Activated CD4-positive, alpha-beta T cell treated with anti-CD3 and anti-CD28 coated beads, Interleukin-2, amount 50 U/mL, for 4 hours (primary cell): ENCODE data around the gene SLAMF9.

Source experiments
- DNase-seq, 2 experiments: peaks; one replicate each; pipeline ENCODE4 v3.0.0-alpha.2; 2020

SLAMF9 gene

DNA sequence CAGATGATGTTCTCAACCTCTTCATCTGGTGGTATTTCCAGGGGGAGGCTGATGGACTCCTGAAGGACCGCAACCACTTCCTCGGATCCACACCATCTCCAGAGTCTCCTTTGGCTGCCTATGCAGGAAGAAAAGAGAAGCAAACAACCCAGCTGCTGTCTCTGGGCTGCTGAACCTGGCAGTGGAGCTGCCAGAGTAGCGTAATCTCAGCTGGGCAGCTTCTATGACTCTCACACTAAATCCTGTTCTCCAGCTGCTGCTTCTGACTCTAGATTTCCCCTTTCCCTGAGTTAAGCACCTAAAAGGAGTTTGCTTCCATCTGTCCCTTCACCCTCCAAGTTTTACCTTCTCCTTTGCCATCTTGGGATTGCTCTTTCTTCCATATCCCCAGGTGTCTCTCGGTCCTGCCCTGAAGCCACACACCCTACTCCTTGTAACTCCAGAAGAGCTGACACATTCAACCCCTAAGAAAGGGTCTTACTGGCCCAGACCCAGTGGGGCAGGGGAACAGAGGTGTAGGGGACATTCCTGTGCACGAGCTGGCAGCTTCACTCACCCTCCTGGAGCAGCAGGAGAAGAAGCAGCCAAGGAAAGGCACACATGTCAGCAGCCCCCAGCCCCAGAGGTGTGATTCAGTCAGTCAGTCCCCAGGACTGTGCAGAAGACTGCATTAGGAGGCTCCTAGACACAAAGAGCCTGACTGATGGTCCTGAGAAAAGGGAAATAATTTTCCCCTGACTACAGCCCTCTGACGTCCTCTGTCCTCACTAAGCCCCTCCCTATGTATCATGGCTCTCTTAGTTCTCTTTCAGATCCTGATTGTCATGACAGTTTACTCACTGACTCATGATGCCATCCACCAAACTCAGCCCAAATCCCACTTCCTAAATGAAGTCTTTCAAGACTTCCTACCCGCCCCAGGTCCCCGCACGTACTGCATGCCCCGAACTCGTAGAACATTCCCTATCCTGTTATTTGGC is at the start of gene SLAMF9:
Gene SLAMF9, minus strand, starts transcription at position 702 of the 980 bp plus-strand sequence. Its CDS starts 100 bp downstream, at position 602.
- DNase-seq = no peak

GRCh38 chr1:160001440-160001839 is 47.4 kb upstream of the SLAMF9 start:
- no peak for DNase-seq

- DNase-seq = no peak
Measured at GRCh38 chr1:159999204-159999603, 45.2 kb upstream of the SLAMF9 start.

GRCh38 chr1:159996653-159997052 is 42.6 kb upstream of the SLAMF9 start:
- DNase-seq = no peak

GRCh38 chr1:159994896-159995295 is 40.9 kb upstream of the SLAMF9 start:
- DNase-seq = no peak

DNA sequence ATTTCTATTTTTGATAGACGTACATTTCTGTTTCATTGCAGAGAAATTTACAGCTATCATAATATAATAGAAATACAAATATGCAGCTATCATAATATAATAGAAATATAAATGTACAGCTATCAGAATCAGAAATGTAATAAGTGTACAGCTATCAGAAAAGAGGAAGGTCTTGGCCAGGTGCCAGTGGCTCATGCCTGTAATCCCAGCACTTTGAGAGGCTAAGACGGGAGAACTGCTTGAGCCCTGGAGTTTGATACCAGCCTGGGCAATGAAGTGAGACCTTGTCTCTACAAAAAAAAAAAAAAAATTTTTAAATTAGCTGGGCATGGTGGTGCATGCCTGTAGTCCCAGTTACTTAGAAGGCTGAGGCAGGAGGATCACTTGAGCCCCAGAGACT is 39.9 kb upstream of the SLAMF9 start:
- no peak for DNase-seq

DNA sequence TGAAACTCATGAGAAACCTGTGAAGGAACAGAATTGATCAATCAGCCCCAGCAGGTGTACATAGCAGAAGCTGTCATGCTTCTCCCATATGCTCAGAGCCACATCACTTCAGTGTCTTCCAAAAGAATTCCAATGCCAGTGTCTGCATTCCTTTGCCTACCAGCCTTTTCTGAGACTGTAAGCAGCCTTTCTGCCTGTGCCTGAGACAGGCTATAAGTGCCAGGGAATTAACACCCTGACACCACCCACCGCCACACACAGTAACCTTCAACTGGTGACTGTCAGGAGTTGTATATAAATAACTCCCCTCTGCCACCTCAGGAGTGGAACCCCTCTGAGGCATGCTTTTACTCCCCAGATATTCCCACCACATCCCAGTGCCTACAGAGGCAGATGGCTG is 38.1 kb upstream of the SLAMF9 start:
- DNase-seq = no peak

GRCh38 chr1:159991513-159991912 is 37.5 kb upstream of the SLAMF9 start:
- no peak for DNase-seq

GRCh38 chr1:159990005-159990404 is 36.0 kb upstream of the SLAMF9 start:
- no peak for DNase-seq

GRCh38 chr1:159989581-159989980 is 35.5 kb upstream of the SLAMF9 start:
- DNase-seq = no peak

GRCh38 chr1:159988006-159988405 is 34.0 kb upstream of the SLAMF9 start:
- DNase-seq = no peak

GRCh38 chr1:159987186-159987585 is 33.1 kb upstream of the SLAMF9 start:
- no peak for DNase-seq

DNA sequence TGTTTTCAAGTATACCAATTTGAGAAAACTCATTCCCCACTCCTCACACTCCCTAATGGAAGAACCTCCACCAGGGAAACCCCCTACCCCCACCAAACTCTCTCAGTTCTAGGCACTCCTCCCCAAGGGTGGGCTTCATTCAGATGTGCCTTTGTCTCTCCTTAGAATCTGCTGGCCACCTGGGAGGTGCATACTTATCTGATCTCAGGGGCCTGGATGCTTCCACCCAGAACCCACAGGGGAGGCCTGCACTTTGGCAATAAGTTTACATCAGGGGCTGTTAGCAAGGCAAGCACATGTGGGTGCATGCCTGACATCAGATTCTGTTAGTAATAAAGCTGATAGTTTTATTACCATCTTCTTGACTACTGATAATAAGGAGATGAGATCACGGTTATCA is 32.5 kb upstream of the SLAMF9 start:
- DNase-seq = no peak

GRCh38 chr1:159986093-159986492 is 32.1 kb upstream of the SLAMF9 start:
- no peak for DNase-seq

DNA sequence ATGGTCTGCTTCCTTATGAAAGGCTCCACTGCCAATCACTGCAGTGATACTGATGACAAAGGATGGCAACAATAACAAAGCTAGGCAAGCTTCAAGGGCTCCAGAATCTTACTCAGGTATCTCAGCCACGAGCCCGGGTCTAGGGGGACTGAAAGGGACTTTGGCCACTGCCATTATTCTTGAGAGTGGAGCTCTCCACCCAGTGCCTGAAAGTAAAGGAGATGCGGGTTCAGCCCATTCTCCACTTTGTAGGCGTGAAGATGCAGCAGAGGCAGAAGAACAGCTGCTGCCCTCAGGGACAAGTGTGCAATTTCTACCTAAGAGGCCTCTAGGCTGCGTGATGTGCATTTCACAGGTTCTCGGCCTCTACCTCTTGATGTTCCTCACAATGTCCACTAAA is 31.4 kb upstream of the SLAMF9 start:
- no peak for DNase-seq

DNA sequence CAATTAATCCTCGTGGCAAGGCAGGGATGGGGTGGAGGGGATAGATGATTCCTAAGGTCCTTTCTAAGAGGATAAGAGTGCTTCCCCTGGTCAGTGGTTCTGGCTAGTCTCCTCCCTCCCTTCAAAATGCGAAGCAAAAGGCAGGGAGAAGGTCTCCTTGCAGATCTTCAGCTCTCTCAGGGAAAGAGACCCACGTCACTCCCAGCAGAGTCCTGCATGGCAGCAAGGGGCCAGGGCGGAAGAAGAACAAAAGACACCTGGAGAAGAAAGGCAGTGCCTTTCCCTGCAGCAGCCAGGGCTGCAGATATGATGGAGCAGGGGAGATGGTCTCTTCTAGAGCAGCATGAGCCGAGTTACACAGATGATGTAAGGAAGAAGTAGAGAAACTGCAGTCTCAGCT is 29.6 kb upstream of the SLAMF9 start:
- no peak for DNase-seq

DNA sequence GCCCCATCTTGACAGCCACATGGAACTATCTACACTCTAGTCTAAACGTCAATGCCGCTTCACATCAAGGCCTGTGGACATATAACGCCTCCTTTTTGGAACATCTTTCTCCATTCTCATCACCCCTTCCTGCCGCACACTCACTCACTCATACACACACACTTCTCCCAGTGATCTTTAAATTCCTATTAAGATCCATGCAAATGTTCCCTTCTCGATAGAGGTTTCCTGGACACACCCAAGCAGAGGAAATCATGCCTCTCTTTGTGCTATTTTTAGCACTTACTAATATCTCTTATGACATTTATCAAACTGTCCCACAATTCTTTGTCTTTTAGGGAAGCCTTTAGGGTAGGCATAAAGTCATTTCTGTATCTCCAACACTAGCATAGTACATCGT is 28.2 kb upstream of the SLAMF9 start:
- DNase-seq = no peak

DNA sequence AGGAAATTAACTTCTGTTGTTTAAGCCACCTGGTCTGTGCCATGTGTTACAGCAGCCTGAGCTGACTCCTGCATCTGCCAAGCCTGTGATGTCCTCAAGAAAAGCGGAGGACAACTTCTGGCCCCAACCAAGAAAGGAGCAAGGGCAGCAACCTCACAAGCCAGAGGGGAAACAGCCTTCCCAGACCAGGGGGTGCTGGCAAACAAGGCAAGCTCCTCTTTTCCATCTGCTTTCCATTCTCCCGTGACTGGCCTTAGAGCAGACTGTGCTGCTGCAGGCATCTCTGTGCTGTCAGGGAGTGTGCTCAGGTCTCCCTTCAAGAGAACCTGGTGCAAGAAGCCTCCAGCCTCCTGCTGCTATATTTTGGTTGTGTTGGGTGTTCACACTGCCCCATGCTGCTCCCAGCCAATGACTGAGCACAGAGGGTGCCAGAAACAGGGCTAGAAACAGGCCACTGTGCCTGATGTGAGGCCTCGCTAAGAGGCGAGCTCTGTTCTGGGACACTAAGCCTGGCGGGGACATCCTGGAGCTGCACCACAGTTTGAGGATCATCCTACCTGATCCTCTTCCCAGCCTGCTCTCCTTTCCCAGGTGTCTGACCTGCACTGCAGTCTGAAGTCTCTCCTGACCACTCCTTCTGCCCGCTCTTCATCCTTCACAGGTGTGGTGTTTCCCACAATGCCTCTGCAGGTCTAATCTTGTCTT is 27.5 kb upstream of the SLAMF9 start:
- DNase-seq = no peak

DNA sequence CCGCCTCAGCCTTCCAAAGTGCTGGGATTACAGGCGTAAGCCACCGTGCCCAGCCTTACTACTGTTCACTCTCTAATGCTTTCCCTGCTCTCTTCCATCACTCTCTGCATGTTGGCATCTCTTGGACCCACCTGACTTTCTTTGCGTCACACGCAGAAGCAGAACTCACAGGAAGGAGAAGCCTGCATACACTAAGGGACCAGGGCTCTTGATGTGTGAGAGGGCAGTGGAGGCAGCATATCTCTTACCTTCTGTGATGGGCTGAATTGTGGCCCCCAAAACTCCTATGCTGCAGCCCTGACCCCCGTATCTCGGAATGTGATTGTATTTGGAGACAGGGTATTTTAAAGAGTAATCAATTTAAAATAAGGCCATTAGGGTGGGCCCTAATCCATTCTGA is 26.7 kb upstream of the SLAMF9 start:
- no peak for DNase-seq

GRCh38 chr1:159980076-159980475 is 26.0 kb upstream of the SLAMF9 start:
- no peak for DNase-seq

- no peak for DNase-seq
Measured at GRCh38 chr1:159979257-159979656, 25.2 kb upstream of the SLAMF9 start.

DNA sequence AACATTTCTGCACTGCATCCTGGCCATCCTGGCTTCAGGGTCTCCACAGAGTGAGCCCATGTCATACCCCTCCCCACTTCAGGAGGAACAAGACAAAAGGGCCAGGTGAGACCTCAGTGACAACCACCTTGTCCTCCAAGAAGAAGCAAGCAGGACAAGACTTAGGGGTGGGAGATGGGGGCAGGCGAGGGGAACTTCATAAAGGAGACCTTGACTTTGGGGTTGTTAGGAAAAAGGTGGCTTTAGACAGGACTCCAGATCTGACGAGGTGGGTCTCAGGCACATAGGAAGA is 24.0 kb upstream of the SLAMF9 start:
- no peak for DNase-seq

- no peak for DNase-seq
Measured at GRCh38 chr1:159977364-159978106, 23.5 kb upstream of the SLAMF9 start.
